Transverse colon (tissue), 4 donors: ENCODE measurements around the gene KCNH3. TPM values are rescaled to one million over a fixed set of nuclear protein-coding genes. Genes with fewer than 3 reads are reported as not detected.

Experiments used
- DNase-seq: peaks from one replicate; pipeline ENCODE4 v3.0.0-alpha.2; 2019
- H3K27ac ChIP-seq, 4 donors: fragments of 200-600 bp; sonication (generic); 2 replicates each; pipeline ENCODE4 v1.5.1; 2016 to 2018; ENCODE audit warnings: inconsistent platforms in 4 of 4
- H3K27me3 ChIP-seq: fragments of 200-600 bp; sonication (generic); 2 replicates; pipeline ENCODE4 v1.5.1; 2017; ENCODE audit warnings: inconsistent platforms
- H3K36me3 ChIP-seq, 4 donors: fragments of 200-600 bp; sonication (generic); 2 replicates each; pipeline ENCODE4 v1.5.1; 2017 to 2019; ENCODE audit warnings: inconsistent platforms in 4 of 4
- H3K4me1 ChIP-seq, 4 donors: fragments of 200-600 bp; sonication (generic); 2 replicates each; pipeline ENCODE4 v1.5.1; 2017 to 2020; ENCODE audit warnings: inconsistent platforms in 4 of 4
- H3K4me3 ChIP-seq, 4 donors: fragments of 200-600 bp; sonication (generic); 1 replicate in 1 of 4; 2 replicates in 3 of 4; pipeline versions ENCODE4 v1.5.1 to v1.6.1; 2017 to 2019; ENCODE audit warnings: inconsistent platforms in 4 of 4
- H3K9me3 ChIP-seq, 2 donors: fragments of 200-600 bp; sonication (generic); 2 replicates each; pipeline ENCODE4 v1.5.1; 2017 to 2019; ENCODE audit warnings: inconsistent platforms in 2 of 2
- CTCF ChIP-seq, 5 experiments: fragments of 200-600 bp in 3 of 5; fragments of 450-650 bp in 2 of 5; sonication (generic) in 3 of 5; IDR thresholded peaks; 1 replicate in 2 of 5; 2 replicates in 3 of 5; pipeline ENCODE4 v1.5.1; 2016 to 2017; ENCODE audit warnings: antibody characterized with exemption in 5 of 5, inconsistent platforms in 3 of 5, mild to moderate bottlenecking in 2 of 5, moderate library complexity in 1 of 5
- EP300 ChIP-seq: sonication (generic); formaldehyde crosslinking; IDR thresholded peaks from one replicate; pipeline ENCODE4 v1.6.1; 2017; ENCODE audit warnings: antibody characterized with exemption, low read depth
- POLR2A ChIP-seq: fragments of 450-650 bp; IDR thresholded peaks from one replicate; pipeline ENCODE4 v1.6.1; 2016; ENCODE audit warnings: antibody characterized with exemption, mild to moderate bottlenecking, moderate library complexity
- POLR2AphosphoS5 ChIP-seq, 3 donors: sonication (generic); formaldehyde crosslinking; IDR thresholded peaks; one replicate each; pipeline ENCODE4 v1.6.1; 2016; ENCODE audit warnings: antibody characterized with exemption in 3 of 3
- WGBS, 2 donors: methylation state at CpG; one replicate each; pipeline ENCODE4 v1.1.5; 2018; ENCODE audit warnings: low coverage in 1 of 2; 5-methylcytosine and 5-hydroxymethylcytosine counted together
- in situ Hi-C, 4 donors: fragments of 200-750 bp; cut with MboI; loops; one replicate each; pipeline versions ENCODE4 v1.15.0 to v1.15.1; 2017; ENCODE audit warnings: low sequenced_read_pairs in 3 of 4, low pct_ligation_motif_present in 1 of 4, low pct_unique_long_range_greater_than_20kb in 1 of 4
- intact Hi-C: fragments of 100-400 bp; cut with DNase I; formaldehyde crosslinking; loops from one replicate; pipeline ENCODE4 v1.15.1; 2023; ENCODE audit warnings: low total_unique reads
- total RNA-seq, 4 donors: library from RNA; depleted of rRNA; stranded (reverse); fragments of >200 nt; gene quantifications; one replicate each; pipeline ENCODE4 v1.1.0, GENCODE V29; 2016

The KCNH3 gene
- total RNA-seq, 4 donors from 2014 or later, result 0.32 to 0.80 TPM; not detected in 2

GRCh38 chr12:49511410-49511809 is 27.4 kb upstream of the KCNH3 start:
- Histone ChIP-seq H3K36me3 (no peaks in the 10 kb centered on the region), H3K4me3 (no peak overlapping the region), H3K4me1 (peaks cover 0 to 4% (median 0%) of the 10 kb centered on the region in 4 donors), H3K9me3 (no peaks in the 10 kb centered on the region), H3K27me3 (no peaks in the 10 kb centered on the region), H3K27ac (no peak overlapping the region)
- TF ChIP-seq POLR2A (no peak), CTCF (IDR thresholded peaks at IDR 0.05) (no peak), POLR2AphosphoS5 (IDR thresholded peaks at IDR 0.05) (no peak), EP300 (no peak)
- DNase-seq, result no peak
- in situ Hi-C loops (loop anchor here in 1 of 4 donors (10.0 kb wide), 1 partner anchor 167 kb away; the partner anchor contains the start of gene DNAJC22), intact Hi-C loops (no loop called here)

- no peak for DNase-seq
- H3K4me3 ChIP-seq, result no peak overlapping the region
- in situ Hi-C loops, result loop anchor here in 1 of 4 donors (10.0 kb wide), 1 partner anchor 168 kb away; the partner anchor contains the start of gene DNAJC22
- WGBS, 2 donors, result 80 to 92% methylated on average over 1 of the region's 1 CpG
- H3K27me3 ChIP-seq, result no peaks in the 10 kb centered on the region
- H3K4me1 ChIP-seq, result peaks cover 0 to 4% (median 0%) of the 10 kb centered on the region in 4 donors
- peaks cover 0 to 2% (median 0%) of the 10 kb centered on the region in 4 donors for H3K36me3 ChIP-seq
- H3K27ac ChIP-seq, result no peak overlapping the region
- intact Hi-C loops, result no loop called here
- H3K9me3 ChIP-seq, result no peaks in the 10 kb centered on the region
- TF ChIP-seq EP300, result no peak
Measured at GRCh38 chr12:49512546-49512945, 26.3 kb upstream of the KCNH3 start.

GRCh38 chr12:49515266-49515665 is 23.6 kb upstream of the KCNH3 start:
- Histone ChIP-seq H3K4me1 (peaks cover 0 to 4% (median 0%) of the 10 kb centered on the region in 4 donors), H3K36me3 (peaks cover 0 to 6% (median 0%) of the 10 kb centered on the region in 4 donors), H3K4me3 (no peak overlapping the region), H3K27ac (no peak overlapping the region), H3K27me3 (no peaks in the 10 kb centered on the region), H3K9me3 (no peaks in the 10 kb centered on the region)
- in situ Hi-C loops (loop anchor here (5.0 to 10.0 kb wide), 3 partner anchors 153 to 170 kb away; partner anchors contain the start of gene DNAJC22 (in 1 of the 4)), intact Hi-C loops (loop anchor here (5.0 kb wide), 1 partner anchor 168 kb away; the partner anchor contains the start of gene DNAJC22)
- 83 to 86% methylated on average over 5 of the region's 5 CpGs for WGBS, 2 donors
- no peak for DNase-seq
- no peak for TF ChIP-seq CTCF (IDR thresholded peaks at IDR 0.05)
- no peak for TF ChIP-seq POLR2A
- TF ChIP-seq POLR2AphosphoS5 (IDR thresholded peaks at IDR 0.05), result no peak
- no peak for TF ChIP-seq EP300

- H3K4me3 ChIP-seq, result no peak overlapping the region
- H3K4me1 ChIP-seq, result no peaks in the 10 kb centered on the region
- peaks cover 0 to 6% (median 0%) of the 10 kb centered on the region in 4 donors for H3K36me3 ChIP-seq
- no peak for TF ChIP-seq CTCF (IDR thresholded peaks at IDR 0.05)
- no peak for TF ChIP-seq POLR2AphosphoS5 (IDR thresholded peaks at IDR 0.05)
- no peak for TF ChIP-seq EP300
- no peak for TF ChIP-seq POLR2A
- H3K9me3 ChIP-seq, result no peaks in the 10 kb centered on the region
- WGBS, 2 donors, result 81 to 92% methylated on average over 2 of the region's 2 CpGs
- no peak overlapping the region for H3K27ac ChIP-seq
- H3K27me3 ChIP-seq, result no peaks in the 10 kb centered on the region
- no peak for DNase-seq
- in situ Hi-C loops (loop anchor here (5.0 to 10.0 kb wide), 3 partner anchors 157 to 174 kb away; partner anchors contain the start of gene DNAJC22 (in 1 of the 4)), intact Hi-C loops (loop anchor here (5.0 kb wide), 1 partner anchor 172 kb away; the partner anchor contains the start of gene DNAJC22)
Measured at GRCh38 chr12:49518914-49519573, 19.8 kb upstream of the KCNH3 start.
